SU-DHL-6 (cell line): ENCODE results near the gene GPR33.
"Not testable (repeated sequence)": the region's sequence is repeated elsewhere in the genome, so short reads cannot be mapped to it uniquely, and the experiment has no call there.

Experiments
- CTCF ChIP-seq: fragments of 200-600 bp; sonication (generic); IDR thresholded peaks from one replicate; pipeline ENCODE4 v1.5.1; 2017; ENCODE audit warnings: antibody characterized with exemption, mild to moderate bottlenecking, low read length, moderate library complexity; ENCODE audit not compliant: insufficient read depth, poor library complexity, severe bottlenecking
- EZH2phosphoT487 ChIP-seq: fragments of 200-600 bp; sonication (generic), shearing (Covaris generic); conservative IDR thresholded peaks from 2 replicates; pipeline ENCODE4 v1.6.1; 2018; ENCODE audit warnings: mild to moderate bottlenecking, antibody characterized with exemption, low read length, moderate library complexity, mixed read lengths

DNA sequence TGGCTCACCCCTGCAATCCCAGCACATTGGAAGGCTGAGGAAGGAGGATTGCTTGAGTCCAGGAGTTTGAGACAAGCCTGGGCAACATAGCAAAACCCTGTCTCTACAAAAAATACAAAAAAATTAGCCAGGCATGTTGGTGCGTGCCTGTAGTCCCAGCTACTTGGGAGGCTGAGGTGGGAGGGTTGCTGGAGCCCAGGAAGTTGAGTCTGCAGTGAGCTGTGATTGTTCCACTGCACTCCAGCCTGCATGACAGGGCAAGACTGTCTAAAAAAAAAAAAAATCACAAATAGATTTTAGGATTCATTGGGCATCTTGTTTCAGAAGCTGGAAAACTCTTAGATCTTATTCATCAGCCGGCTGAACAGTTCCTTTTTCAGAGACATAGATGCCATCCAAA is 25.4 kb downstream of the GPR33 start:
- TF ChIP-seq CTCF, EZH2phosphoT487: not testable (repeated sequence)
